WERI-Rb-1 (cell line): Measurements from ENCODE around the gene ASIC4.
A peak's percentile ranks its signal among the peaks of the same experiment; 100 is the strongest.

Experiments used
- DNase-seq: peaks from one replicate; pipeline ENCODE4 v3.0.0-alpha.2; 2020
- H3K27ac ChIP-seq: fragments of 250-450 bp; sonication (Bioruptor Pico); 2 replicates; pipeline ENCODE4 v1.5.1; 2020; ENCODE audit warnings: mild to moderate bottlenecking, moderate library complexity
- H3K27me3 ChIP-seq: fragments of 250-450 bp; sonication (Bioruptor Pico); 2 replicates; pipeline ENCODE4 v1.5.1; 2021; ENCODE audit warnings: mild to moderate bottlenecking, low read depth, moderate library complexity; ENCODE audit not compliant: insufficient read depth, severe bottlenecking
- H3K36me3 ChIP-seq: fragments of 250-450 bp; sonication (Bioruptor Pico); 2 replicates; pipeline ENCODE4 v1.5.1; 2020; ENCODE audit warnings: mild to moderate bottlenecking, moderate library complexity
- H3K4me3 ChIP-seq: 2 replicates; pipeline ENCODE4 v1.5.1; 2011; ENCODE audit warnings: low read depth, mild to moderate bottlenecking, control low read depth, low read length
- H3K9me3 ChIP-seq: fragments of 250-450 bp; sonication (Bioruptor Pico); 2 replicates; pipeline ENCODE4 v1.5.1; 2021; ENCODE audit warnings: mild to moderate bottlenecking, moderate library complexity; ENCODE audit not compliant: severe bottlenecking
- TF ChIP-seq, protein P1 (sequence below): IDR thresholded peaks from 2 replicates; pipeline ENCODE4 v1.5.1; 2011; ENCODE audit warnings: low read depth, mild to moderate bottlenecking, control low read depth, inconsistent platforms, low read length

The ASIC4 gene

DNA sequence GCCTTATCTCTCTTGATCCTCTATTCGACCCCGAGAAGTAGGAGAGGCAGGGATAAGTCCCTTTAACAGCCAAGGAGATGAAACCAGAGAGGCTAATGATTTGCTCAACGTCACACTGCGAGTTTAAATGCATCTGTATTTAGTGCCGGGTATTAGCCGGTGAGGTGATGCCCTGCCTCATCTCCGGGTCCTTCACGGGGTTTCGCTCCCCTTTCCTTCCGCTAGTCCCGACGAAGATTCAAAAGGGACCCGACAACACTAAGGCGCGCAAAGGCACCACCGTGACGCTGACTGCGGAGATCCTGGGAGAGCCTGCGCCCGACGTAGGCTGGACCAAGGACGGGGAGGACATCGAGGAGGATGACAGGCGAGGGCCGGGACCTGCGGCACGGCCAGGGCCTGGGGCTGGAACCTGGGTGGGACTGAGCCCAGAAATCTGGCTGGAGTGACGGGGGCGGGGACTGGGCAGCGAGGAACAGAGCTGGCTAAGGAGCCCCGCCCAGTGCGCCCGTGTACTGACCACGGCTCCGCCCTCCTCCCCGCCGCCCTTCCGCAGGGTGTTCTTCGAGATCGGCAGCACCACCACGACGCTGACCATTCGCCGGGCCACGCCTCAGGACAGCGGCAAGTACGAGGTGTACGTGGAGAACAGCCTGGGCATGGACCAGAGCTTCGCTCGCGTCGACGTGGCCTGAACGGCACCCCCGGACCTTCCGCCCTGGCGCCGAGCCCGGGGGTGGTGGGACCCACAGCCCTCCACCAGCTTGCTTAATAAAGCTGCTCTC is 16.6 kb upstream of the ASIC4 start:
- no peaks in the 10 kb centered on the region for H3K27me3 ChIP-seq
- no peaks in the 10 kb centered on the region for H3K9me3 ChIP-seq
- peak; percentile 90 for DNase-seq
- TF ChIP-seq, protein P1, sequence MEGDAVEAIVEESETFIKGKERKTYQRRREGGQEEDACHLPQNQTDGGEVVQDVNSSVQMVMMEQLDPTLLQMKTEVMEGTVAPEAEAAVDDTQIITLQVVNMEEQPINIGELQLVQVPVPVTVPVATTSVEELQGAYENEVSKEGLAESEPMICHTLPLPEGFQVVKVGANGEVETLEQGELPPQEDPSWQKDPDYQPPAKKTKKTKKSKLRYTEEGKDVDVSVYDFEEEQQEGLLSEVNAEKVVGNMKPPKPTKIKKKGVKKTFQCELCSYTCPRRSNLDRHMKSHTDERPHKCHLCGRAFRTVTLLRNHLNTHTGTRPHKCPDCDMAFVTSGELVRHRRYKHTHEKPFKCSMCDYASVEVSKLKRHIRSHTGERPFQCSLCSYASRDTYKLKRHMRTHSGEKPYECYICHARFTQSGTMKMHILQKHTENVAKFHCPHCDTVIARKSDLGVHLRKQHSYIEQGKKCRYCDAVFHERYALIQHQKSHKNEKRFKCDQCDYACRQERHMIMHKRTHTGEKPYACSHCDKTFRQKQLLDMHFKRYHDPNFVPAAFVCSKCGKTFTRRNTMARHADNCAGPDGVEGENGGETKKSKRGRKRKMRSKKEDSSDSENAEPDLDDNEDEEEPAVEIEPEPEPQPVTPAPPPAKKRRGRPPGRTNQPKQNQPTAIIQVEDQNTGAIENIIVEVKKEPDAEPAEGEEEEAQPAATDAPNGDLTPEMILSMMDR: no peak
- H3K27ac ChIP-seq: peak overlapping the region; percentile 86
- peak overlapping the region; percentile 66 for H3K4me3 ChIP-seq
- no peaks in the 10 kb centered on the region for H3K36me3 ChIP-seq

GRCh38 chr2:219498280-219499057 is 15.8 kb upstream of the ASIC4 start, which contains the start of gene GMPPA:
Gene GMPPA (plus strand): TSS chr2:219498891. CDS start chr2:219499976, 1,085 bp downstream.
- TF ChIP-seq, protein P1: 0 out of 2 replicates have a peak, but pooled peaks have one; percentile 4
- peak within 1 kb of the TSS; percentile 86 for H3K27ac ChIP-seq
- H3K9me3 ChIP-seq: no peaks in the 10 kb centered on the region
- H3K27me3 ChIP-seq: no peaks in the 10 kb centered on the region
- DNase-seq: peak; percentile 97
- peak within 1 kb of the TSS; percentile 66 for H3K4me3 ChIP-seq
- no peaks in the 10 kb centered on the region for H3K36me3 ChIP-seq

GRCh38 chr2:219499058-219499307 is 15.3 kb upstream of the ASIC4 start:
- Histone ChIP-seq H3K4me3 (peak overlapping the region; percentile 66), H3K27me3 (no peaks in the 10 kb centered on the region), H3K9me3 (no peaks in the 10 kb centered on the region), H3K27ac (peak overlapping the region; percentile 75), H3K36me3 (no peaks in the 10 kb centered on the region; the same call in 1 of the 2 replicates)
- TF ChIP-seq, protein P1: no peak
- DNase-seq: no peak

- H3K36me3 ChIP-seq: peaks cover 4% of the 10 kb centered on the region
- DNase-seq: no peak
- no peaks in the 10 kb centered on the region for H3K9me3 ChIP-seq
- no peaks in the 10 kb centered on the region for H3K27me3 ChIP-seq
- H3K4me3 ChIP-seq: peak overlapping the region; percentile 66
- TF ChIP-seq, protein P1: no peak
- peak overlapping the region; percentile 75 for H3K27ac ChIP-seq
Observed at GRCh38 chr2:219499555-219499954, 14.7 kb upstream of the ASIC4 start.

DNA sequence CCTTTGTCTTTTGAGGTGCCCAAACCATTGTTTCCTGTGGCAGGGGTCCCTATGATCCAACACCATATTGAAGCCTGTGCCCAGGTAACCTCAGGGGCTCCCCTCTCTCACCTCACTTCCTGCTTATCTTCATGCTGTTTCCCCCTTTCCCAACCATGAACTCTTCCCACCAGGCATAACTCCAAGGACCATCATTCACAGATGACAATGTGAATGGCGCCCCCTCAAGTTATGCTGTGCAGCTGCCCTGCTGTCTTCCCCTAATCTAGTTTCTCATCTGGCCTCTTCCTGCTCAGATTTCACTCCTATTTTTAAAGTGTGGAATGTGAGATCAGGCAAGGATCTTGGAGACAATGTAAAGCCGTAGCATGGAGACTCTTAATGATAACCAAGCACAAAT is 14.1 kb upstream of the ASIC4 start:
- Histone ChIP-seq H3K27ac (peak overlapping the region; percentile 52), H3K9me3 (no peaks in the 10 kb centered on the region)
- TF ChIP-seq, protein P1: peak; percentile 46

More for the DNA sequence above, 14.1 kb upstream of the ASIC4 start:
- DNase-seq: peak; percentile 38
- Histone ChIP-seq H3K4me3 (no peak overlapping the region), H3K27me3 (no peaks in the 10 kb centered on the region), H3K36me3 (peaks cover 4% of the 10 kb centered on the region)
